Activated T-cell treated with anti-CD3 and anti-CD28 coated beads for 24 hours (primary cell): ENCODE data around the gene FREM1.
"Not testable (repeated sequence)": the region's sequence is repeated elsewhere in the genome, so short reads cannot be mapped to it uniquely, and the experiment has no call there.

ENCODE experiments used
- DNase-seq: peaks from one replicate; pipeline ENCODE4 v3.0.0-alpha.2; 2020; ENCODE audit warnings: low read depth

Gene FREM1

GRCh38 chr9:14909961-14910805 is at the start of gene FREM1:
Gene FREM1, minus strand, starts transcription at chr9:14910428. Its CDS starts 41,451 bp downstream, at chr9:14868977.
- no peak for DNase-seq

GRCh38 chr9:14958989-14959388 is 48.8 kb upstream of the FREM1 start:
- DNase-seq = no peak

GRCh38 chr9:14957109-14957508 is 46.9 kb upstream of the FREM1 start:
- no peak for DNase-seq

- DNase-seq = no peak
These were observed 46.0 kb upstream of the FREM1 start for GRCh38 chr9:14956208-14956607.

GRCh38 chr9:14945351-14945750 is 35.1 kb upstream of the FREM1 start:
- DNase-seq = no peak

- no peak for DNase-seq
These were observed 31.5 kb upstream of the FREM1 start for GRCh38 chr9:14941501-14942405.

GRCh38 chr9:14939378-14939777 is 29.1 kb upstream of the FREM1 start:
- no peak for DNase-seq

GRCh38 chr9:14937216-14937615 is 27.0 kb upstream of the FREM1 start:
- DNase-seq = no peak

- no peak for DNase-seq
These were observed 26.3 kb upstream of the FREM1 start for GRCh38 chr9:14936491-14936890.

GRCh38 chr9:14935964-14936363 is 25.7 kb upstream of the FREM1 start:
- no peak for DNase-seq

GRCh38 chr9:14935106-14935751 is 25.0 kb upstream of the FREM1 start:
- DNase-seq = no peak

- DNase-seq = no peak
These were observed 22.4 kb upstream of the FREM1 start for GRCh38 chr9:14932641-14933040.

GRCh38 chr9:14932231-14932630 is 22.0 kb upstream of the FREM1 start:
- DNase-seq = no peak

- DNase-seq = no peak
These were observed 16.9 kb upstream of the FREM1 start for GRCh38 chr9:14926941-14927624.

- DNase-seq = no peak
These were observed 14.3 kb upstream of the FREM1 start for GRCh38 chr9:14924230-14925219.

- no peak for DNase-seq
These were observed 13.5 kb upstream of the FREM1 start for GRCh38 chr9:14923701-14924100.

- DNase-seq = not testable (repeated sequence)
These were observed 10.6 kb upstream of the FREM1 start for GRCh38 chr9:14920805-14921204.

GRCh38 chr9:14913366-14913765 is 3.1 kb upstream of the FREM1 start:
- no peak for DNase-seq

GRCh38 chr9:14912859-14913258 is 2.6 kb upstream of the FREM1 start:
- no peak for DNase-seq

GRCh38 chr9:14911046-14911445 is 818 bp upstream of the FREM1 start:
- no peak for DNase-seq

- no peak for DNase-seq
These were observed 647 bp downstream of the FREM1 start for GRCh38 chr9:14909601-14909960.
